DOHH2 (cell line): ENCODE data around the gene EEA1.

Experiments used
- H3F3A ChIP-seq: fragments of 200-600 bp; sonication (generic), shearing (Covaris generic); 2 replicates; pipeline ENCODE4 v1.6.0; 2016; ENCODE audit warnings: antibody characterized with exemption, mild to moderate bottlenecking; ENCODE audit not compliant: control insufficient read depth, insufficient read depth
- H3K27ac ChIP-seq: fragments of 200-600 bp; sonication (generic); 2 replicates; pipeline ENCODE4 v1.5.1; 2014; ENCODE audit warnings: low read depth, mild to moderate bottlenecking, low read length, moderate library complexity
- H3K27me3 ChIP-seq: fragments of 200-600 bp; sonication (generic); 2 replicates; pipeline ENCODE4 v1.6.1; 2014; ENCODE audit warnings: mild to moderate bottlenecking, low read length, mixed read lengths; ENCODE audit not compliant: control insufficient read depth
- H3K36me3 ChIP-seq: fragments of 200-600 bp; sonication (generic); 2 replicates; pipeline ENCODE4 v1.6.1; 2014; ENCODE audit warnings: mild to moderate bottlenecking, low read length, moderate library complexity, mixed read lengths; ENCODE audit not compliant: control insufficient read depth
- H3K4me1 ChIP-seq: fragments of 200-600 bp; sonication (generic); 2 replicates; pipeline ENCODE4 v1.6.1; 2014; ENCODE audit warnings: mild to moderate bottlenecking, low read length, mixed read lengths; ENCODE audit not compliant: control insufficient read depth
- H3K4me2 ChIP-seq: fragments of 200-600 bp; sonication (generic); 2 replicates; pipeline ENCODE4 v1.6.0; 2014; ENCODE audit warnings: mild to moderate bottlenecking, low read length, moderate library complexity
- H3K4me3 ChIP-seq: fragments of 200-600 bp; sonication (generic); 2 replicates; pipeline ENCODE4 v1.5.1; 2014; ENCODE audit warnings: mild to moderate bottlenecking, low read length, mixed read lengths
- H3K79me2 ChIP-seq: fragments of 200-600 bp; sonication (generic); 2 replicates; pipeline ENCODE4 v1.6.1; 2014; ENCODE audit warnings: mild to moderate bottlenecking, low read length, mixed read lengths; ENCODE audit not compliant: control insufficient read depth
- H3K9me2 ChIP-seq: fragments of 200-600 bp; sonication (generic); replicated peaks from 2 replicates; pipeline ENCODE4 v1.6.1; 2014; ENCODE audit warnings: mild to moderate bottlenecking, low read length, mixed read lengths; ENCODE audit not compliant: control insufficient read depth
- H3K9me3 ChIP-seq: fragments of 200-600 bp; sonication (generic); 2 replicates; pipeline ENCODE4 v1.6.1; 2014; ENCODE audit warnings: antibody characterized with exemption, low read length, mixed read lengths; ENCODE audit not compliant: control insufficient read depth, insufficient read depth
- H4K20me1 ChIP-seq: fragments of 200-600 bp; sonication (generic); 2 replicates; pipeline ENCODE4 v1.6.0; 2014; ENCODE audit warnings: low read depth, mild to moderate bottlenecking, antibody characterized with exemption, low read length, moderate library complexity; ENCODE audit not compliant: control insufficient read depth, insufficient read depth
- CTCF ChIP-seq: fragments of 200-600 bp; sonication (generic); IDR thresholded peaks from one replicate; pipeline ENCODE4 v1.5.1; 2014; ENCODE audit warnings: antibody characterized with exemption, mild to moderate bottlenecking, low read depth, low read length; ENCODE audit not compliant: poor library complexity, severe bottlenecking
- EZH2phosphoT487 ChIP-seq: fragments of 200-600 bp; sonication (generic); IDR thresholded peaks from 2 replicates; pipeline ENCODE4 v1.6.1; 2017; ENCODE audit warnings: borderline replicate concordance, mild to moderate bottlenecking, antibody characterized with exemption, low read length, moderate library complexity, mixed read lengths

Gene EEA1

DNA sequence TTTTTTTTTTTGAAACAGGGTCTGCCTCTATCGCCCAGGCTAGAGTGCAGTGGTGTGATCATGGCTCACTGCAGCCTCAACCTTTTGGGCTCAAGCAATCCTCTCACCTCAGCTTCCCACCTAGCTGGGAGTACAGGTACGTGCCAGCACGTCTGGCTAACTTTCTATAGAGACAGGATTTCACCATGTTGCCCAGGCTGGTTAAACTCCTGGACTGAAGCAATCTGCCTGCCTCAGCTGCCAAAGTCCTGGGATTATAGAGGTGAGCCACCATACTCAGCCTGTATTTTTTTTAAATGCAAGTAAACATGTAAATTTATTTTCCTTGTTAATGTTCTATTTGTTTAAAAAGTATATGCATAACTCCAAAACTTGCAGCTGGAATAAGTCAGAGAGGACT, 80.4 kb downstream of the EEA1 start:
- Histone ChIP-seq H3K79me2 (no peaks in the 10 kb centered on the region), H4K20me1 (no peaks in the 10 kb centered on the region), H3K36me3 (peaks cover 32% of the 10 kb centered on the region), H3F3A (peaks cover 4% of the 10 kb centered on the region; the same call in 1 of the 2 replicates), H3K4me1 (no peaks in the 10 kb centered on the region), H3K27me3 (no peaks in the 10 kb centered on the region), H3K9me2 (no peaks in the 10 kb centered on the region), H3K4me2 (no peak overlapping the region), H3K9me3 (no peaks in the 10 kb centered on the region), H3K4me3 (no peak overlapping the region), H3K27ac (no peak overlapping the region)
- TF ChIP-seq CTCF (no peak), EZH2phosphoT487 (no peak)

- H3K9me3 ChIP-seq, result no peaks in the 10 kb centered on the region
- H3K79me2 ChIP-seq, result no peaks in the 10 kb centered on the region
- peaks cover 26% of the 10 kb centered on the region for H3K36me3 ChIP-seq
- 0 out of 2 replicates have a peak, but pooled peaks cover 2% of the 10 kb centered on the region for H3F3A ChIP-seq
- H3K4me2 ChIP-seq, result no peak overlapping the region
- TF ChIP-seq EZH2phosphoT487, result no peak
- no peak for TF ChIP-seq CTCF
- H3K27me3 ChIP-seq, result no peaks in the 10 kb centered on the region
- no peaks in the 10 kb centered on the region for H4K20me1 ChIP-seq
- H3K4me3 ChIP-seq, result no peak overlapping the region
- no peaks in the 10 kb centered on the region for H3K9me2 ChIP-seq
- H3K27ac ChIP-seq, result no peak overlapping the region
- no peaks in the 10 kb centered on the region for H3K4me1 ChIP-seq
Measured at GRCh38 chr12:92847368-92847767, 81.7 kb downstream of the EEA1 start.

GRCh38 chr12:92845329-92845728, 83.8 kb downstream of the EEA1 start:
- Histone ChIP-seq H3K4me2 (no peak overlapping the region), H3K36me3 (peaks cover 29% of the 10 kb centered on the region), H4K20me1 (no peaks in the 10 kb centered on the region), H3K27me3 (no peaks in the 10 kb centered on the region), H3K4me1 (no peaks in the 10 kb centered on the region), H3K4me3 (no peak overlapping the region), H3K9me2 (no peaks in the 10 kb centered on the region), H3F3A (0 out of 2 replicates have a peak, but pooled peaks cover 2% of the 10 kb centered on the region), H3K79me2 (no peaks in the 10 kb centered on the region), H3K27ac (no peak overlapping the region), H3K9me3 (no peaks in the 10 kb centered on the region)
- TF ChIP-seq EZH2phosphoT487, result no peak
- TF ChIP-seq CTCF, result no peak
